Lung (tissue), 12 donors: Measurements from ENCODE around the gene TRIM10. TPM values are rescaled to one million over a fixed set of nuclear protein-coding genes. Genes with fewer than 3 reads are reported as not detected.

ENCODE experiments used
- ATAC-seq: fragments of 200-7000 bp; cut with Tn5 transposase; one replicate; pipeline ENCODE4 v1.9.1; 2020; ENCODE audit warnings: moderate number of reproducible peaks; ENCODE audit not compliant: insufficient read depth, low FRiP score
- DNase-seq, 3 donors: peaks; one replicate each; pipeline ENCODE4 v3.0.0-alpha.2; 2013 to 2017
- H3K27ac ChIP-seq, 2 donors: one replicate each; pipeline ENCODE4 v1.5.1; 2013; ENCODE audit warnings: mild to moderate bottlenecking in 2 of 2, moderate library complexity in 2 of 2, control low read depth in 1 of 2, inconsistent platforms in 1 of 2, low read depth in 1 of 2, low read length in 1 of 2
- H3K27me3 ChIP-seq, 3 donors: one replicate each; pipeline ENCODE4 v1.5.1; 2013; ENCODE audit warnings: low read length in 2 of 3; ENCODE audit not compliant: control insufficient read depth in 3 of 3, insufficient read depth in 3 of 3
- H3K36me3 ChIP-seq, 4 donors: one replicate each; pipeline ENCODE4 v1.5.1; 2013; ENCODE audit warnings: low read length in 4 of 4, mild to moderate bottlenecking in 1 of 4, moderate library complexity in 1 of 4; ENCODE audit not compliant: control insufficient read depth in 4 of 4, insufficient read depth in 4 of 4
- H3K4me1 ChIP-seq, 5 donors: one replicate each; pipeline ENCODE4 v1.5.1; 2013; ENCODE audit warnings: low read length in 5 of 5, mild to moderate bottlenecking in 2 of 5, moderate library complexity in 1 of 5; ENCODE audit not compliant: control insufficient read depth in 5 of 5, insufficient read depth in 5 of 5
- H3K4me3 ChIP-seq: one replicate; pipeline ENCODE4 v1.5.1; 2013; ENCODE audit warnings: mild to moderate bottlenecking, control low read depth, moderate library complexity
- H3K9ac ChIP-seq, 2 donors: one replicate each; pipeline ENCODE4 v1.5.1; 2013; ENCODE audit warnings: low read length in 2 of 2, control low read depth in 1 of 2; ENCODE audit not compliant: insufficient read depth in 1 of 2
- H3K9me3 ChIP-seq, 4 donors: one replicate each; pipeline ENCODE4 v1.5.1; 2013; ENCODE audit warnings: low read length in 3 of 4, mild to moderate bottlenecking in 1 of 4, moderate library complexity in 1 of 4; ENCODE audit not compliant: control insufficient read depth in 4 of 4, insufficient read depth in 3 of 4
- WGBS, 2 donors: extraction: QIAGEN DNeasy Blood & Tissue Kit; methylation state at CpG; one replicate each; pipeline ENCODE4 v1.1.7; 2013; 5-methylcytosine and 5-hydroxymethylcytosine counted together
- polyA plus RNA-seq, 2 donors: library from polyadenylated mRNA; stranded (reverse); fragments of 200-250 nt; gene quantifications; one replicate each; pipeline ENCODE4 v1.2.1, GENCODE V29; 2013
- total RNA-seq, 2 donors: library from RNA; depleted of rRNA in 1 of 2; stranded (reverse); fragments of >200 nt in 1 of 2; gene quantifications; one replicate each; pipeline ENCODE4 v1.2.1, GENCODE V29; 2014 to 2021
- TF ChIP-seq, protein P1 (sequence below): IDR thresholded peaks from 2 replicates; pipeline ENCODE4 v1.5.1; 2012; ENCODE audit warnings: mild to moderate bottlenecking; ENCODE audit errors: control extremely low read depth, extremely low read depth
- donor health status: control.
- donor health status: control.
- donor health status: Bipolar disorder and iron deficiency.
- donor health status: healthy.
- donor health status: DM: yes; HTN: yes; CAD: no.

The TRIM10 gene
- total and polyA plus RNA-seq, 4 donors, result 0.06 to 1.8 (median 0.09) TPM

DNA sequence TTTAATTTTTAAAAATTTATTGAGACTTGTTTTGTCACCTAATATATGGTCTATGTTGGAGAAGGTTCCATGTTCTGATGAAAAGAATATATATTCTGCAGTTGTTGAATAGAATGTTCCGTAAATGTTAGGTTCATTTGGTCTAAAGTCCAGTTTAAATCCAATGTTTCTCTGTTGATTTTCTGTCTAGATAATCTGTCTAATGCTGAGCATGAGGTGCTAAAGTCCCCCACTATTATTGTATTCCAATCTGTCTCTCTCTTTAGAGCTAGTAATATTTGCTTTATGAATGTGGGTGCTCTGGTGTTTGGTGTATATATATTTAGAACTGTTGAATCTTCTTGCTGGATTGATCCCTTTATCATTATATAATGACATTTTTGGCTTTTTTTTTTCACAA lies 17.8 kb upstream of the TRIM10 start:
- 39 to 98% methylated on average over 1 of the region's 1 CpG for WGBS, 2 donors
- DNase-seq, result no peak
- H3K9me3 ChIP-seq, result no peaks in the 10 kb centered on the region
- no peak overlapping the region for H3K27ac ChIP-seq
- peaks cover 0 to 25% (median 4%) of the 10 kb centered on the region in 3 donors for H3K27me3 ChIP-seq
- no peak overlapping the region for H3K4me3 ChIP-seq
- no peaks in the 10 kb centered on the region for H3K4me1 ChIP-seq
- TF ChIP-seq, protein P1, sequence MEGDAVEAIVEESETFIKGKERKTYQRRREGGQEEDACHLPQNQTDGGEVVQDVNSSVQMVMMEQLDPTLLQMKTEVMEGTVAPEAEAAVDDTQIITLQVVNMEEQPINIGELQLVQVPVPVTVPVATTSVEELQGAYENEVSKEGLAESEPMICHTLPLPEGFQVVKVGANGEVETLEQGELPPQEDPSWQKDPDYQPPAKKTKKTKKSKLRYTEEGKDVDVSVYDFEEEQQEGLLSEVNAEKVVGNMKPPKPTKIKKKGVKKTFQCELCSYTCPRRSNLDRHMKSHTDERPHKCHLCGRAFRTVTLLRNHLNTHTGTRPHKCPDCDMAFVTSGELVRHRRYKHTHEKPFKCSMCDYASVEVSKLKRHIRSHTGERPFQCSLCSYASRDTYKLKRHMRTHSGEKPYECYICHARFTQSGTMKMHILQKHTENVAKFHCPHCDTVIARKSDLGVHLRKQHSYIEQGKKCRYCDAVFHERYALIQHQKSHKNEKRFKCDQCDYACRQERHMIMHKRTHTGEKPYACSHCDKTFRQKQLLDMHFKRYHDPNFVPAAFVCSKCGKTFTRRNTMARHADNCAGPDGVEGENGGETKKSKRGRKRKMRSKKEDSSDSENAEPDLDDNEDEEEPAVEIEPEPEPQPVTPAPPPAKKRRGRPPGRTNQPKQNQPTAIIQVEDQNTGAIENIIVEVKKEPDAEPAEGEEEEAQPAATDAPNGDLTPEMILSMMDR, result no peak
- H3K9ac ChIP-seq, result no peak overlapping the region
- ATAC-seq, result no peak
- peaks cover 0 to under 1% (median 0%) of the 10 kb centered on the region in 4 donors for H3K36me3 ChIP-seq

DNA sequence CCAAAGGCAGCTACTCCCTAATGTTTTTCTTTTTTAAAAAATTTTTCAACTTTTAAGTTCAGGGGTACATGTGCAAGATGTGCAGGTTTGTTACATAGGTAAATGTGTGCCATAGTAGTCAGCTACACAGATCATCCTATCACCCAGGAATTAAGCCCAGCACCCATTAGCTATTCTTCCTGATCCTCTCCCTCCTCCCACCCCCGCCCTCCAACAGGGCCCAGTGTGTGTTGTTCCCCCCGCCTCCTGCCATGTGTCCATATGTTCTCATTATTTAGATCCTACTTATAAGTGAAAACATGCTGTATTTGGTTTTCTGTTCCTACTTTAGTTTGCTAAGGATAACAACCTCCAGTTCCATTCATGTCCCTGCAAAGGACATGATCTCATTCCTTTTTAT lies 14.8 kb upstream of the TRIM10 start:
- no peak for DNase-seq
- TF ChIP-seq, protein P1, result no peak
- WGBS, 2 donors, result 84 to 87% methylated on average over 2 of the region's 2 CpGs
- Histone ChIP-seq H3K4me3 (no peak overlapping the region), H3K27me3 (peaks cover 3 to 51% (median 25%) of the 10 kb centered on the region in 3 donors), H3K27ac (no peak overlapping the region), H3K36me3 (no peaks in the 10 kb centered on the region), H3K9ac (no peak overlapping the region), H3K4me1 (peaks cover 0 to 7% (median 0%) of the 10 kb centered on the region in 5 donors), H3K9me3 (no peaks in the 10 kb centered on the region)
- no peak for ATAC-seq

DNA sequence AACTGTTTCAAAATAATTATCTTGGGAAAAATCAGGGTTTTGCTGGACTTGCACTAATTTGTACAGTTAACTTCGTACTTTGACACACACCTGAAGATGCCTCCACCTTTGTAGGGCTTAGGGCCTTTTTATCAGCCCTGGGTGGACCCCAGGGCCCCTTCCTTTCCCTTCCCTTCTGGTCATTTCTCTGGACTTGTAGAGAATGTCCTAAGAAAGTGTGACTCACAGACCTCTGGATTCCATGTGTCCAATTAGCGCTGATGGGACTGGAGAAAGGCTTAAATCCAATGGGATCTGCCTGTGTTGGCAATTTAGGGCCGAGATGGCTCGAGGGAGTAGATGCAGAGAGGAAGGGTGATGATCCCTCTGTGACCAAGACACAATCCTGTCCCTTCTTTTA lies 11.7 kb upstream of the TRIM10 start:
- 86 to 94% methylated on average over 4 of the region's 4 CpGs for WGBS, 2 donors
- H3K4me1 ChIP-seq, result peaks cover 0 to 7% (median 0%) of the 10 kb centered on the region in 5 donors
- no peak overlapping the region for H3K27ac ChIP-seq
- no peak overlapping the region for H3K9ac ChIP-seq
- TF ChIP-seq, protein P1, result no peak
- no peak overlapping the region for H3K4me3 ChIP-seq
- no peaks in the 10 kb centered on the region for H3K36me3 ChIP-seq
- DNase-seq (no peak), ATAC-seq (no peak)
- no peaks in the 10 kb centered on the region for H3K9me3 ChIP-seq
- H3K27me3 ChIP-seq, result peaks cover 7 to 78% (median 51%) of the 10 kb centered on the region in 3 donors
